B cell (primary cell): Measurements from ENCODE around the gene TMEM82.

Experiments
- CTCF ChIP-seq: fragments of 200-600 bp; IDR thresholded peaks from one replicate; pipeline ENCODE4 v1.8.0; 2022; ENCODE audit warnings: antibody characterized with exemption, mild to moderate bottlenecking
- EZH2 ChIP-seq: IDR thresholded peaks from 2 replicates; pipeline ENCODE4 v1.6.1; 2012; ENCODE audit warnings: borderline replicate concordance, low read depth, mild to moderate bottlenecking, moderate library complexity, low read length; ENCODE audit not compliant: insufficient read depth, poor library complexity, severe bottlenecking

- TF ChIP-seq CTCF = no peak
- TF ChIP-seq EZH2 = no peak
Measured at GRCh38 chr1:15719381-15720120, 22.7 kb upstream of the TMEM82 start.
